HG03378 (cell line): ENCODE results near the gene PRRC2B.

Experiments
- ATAC-seq: cut with Tn5 transposase; IDR thresholded peaks from one replicate; pipeline ENCODE4 v1.9.1; 2021; ENCODE audit warnings: mild to moderate bottlenecking, moderate library complexity; ENCODE audit not compliant: unreplicated experiment

The PRRC2B gene

DNA sequence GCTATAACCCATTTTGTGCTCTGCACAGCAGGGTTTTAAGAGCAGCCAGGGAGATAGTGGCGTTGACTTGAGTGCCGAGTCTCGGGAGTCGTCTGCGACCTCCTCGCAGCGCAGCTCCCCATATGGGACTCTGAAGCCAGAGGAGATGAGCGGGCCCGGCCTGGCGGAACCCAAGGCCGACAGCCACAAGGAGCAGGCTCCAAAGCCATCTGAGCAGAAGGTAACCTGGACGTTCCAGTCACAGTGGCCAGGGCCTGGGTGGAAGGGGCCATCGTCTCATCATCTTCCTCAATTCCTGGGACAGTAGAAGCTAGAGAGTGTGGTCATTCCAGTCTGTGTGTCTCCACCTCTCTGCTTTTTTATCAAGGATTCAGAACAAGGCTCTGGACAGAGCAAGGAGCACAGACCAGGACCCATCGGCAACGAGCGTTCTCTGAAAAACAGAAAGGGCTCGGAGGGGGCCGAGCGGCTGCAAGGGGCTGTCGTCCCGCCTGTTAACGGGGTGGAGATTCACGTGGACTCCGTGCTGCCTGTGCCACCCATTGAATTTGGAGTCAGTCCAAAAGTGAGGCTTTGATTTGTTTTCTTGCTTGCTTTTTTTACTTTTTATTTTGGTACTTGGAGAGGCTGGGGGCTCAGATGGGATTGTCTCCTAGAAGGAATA, 88.6 kb downstream of the PRRC2B start:
- no peak for ATAC-seq

DNA sequence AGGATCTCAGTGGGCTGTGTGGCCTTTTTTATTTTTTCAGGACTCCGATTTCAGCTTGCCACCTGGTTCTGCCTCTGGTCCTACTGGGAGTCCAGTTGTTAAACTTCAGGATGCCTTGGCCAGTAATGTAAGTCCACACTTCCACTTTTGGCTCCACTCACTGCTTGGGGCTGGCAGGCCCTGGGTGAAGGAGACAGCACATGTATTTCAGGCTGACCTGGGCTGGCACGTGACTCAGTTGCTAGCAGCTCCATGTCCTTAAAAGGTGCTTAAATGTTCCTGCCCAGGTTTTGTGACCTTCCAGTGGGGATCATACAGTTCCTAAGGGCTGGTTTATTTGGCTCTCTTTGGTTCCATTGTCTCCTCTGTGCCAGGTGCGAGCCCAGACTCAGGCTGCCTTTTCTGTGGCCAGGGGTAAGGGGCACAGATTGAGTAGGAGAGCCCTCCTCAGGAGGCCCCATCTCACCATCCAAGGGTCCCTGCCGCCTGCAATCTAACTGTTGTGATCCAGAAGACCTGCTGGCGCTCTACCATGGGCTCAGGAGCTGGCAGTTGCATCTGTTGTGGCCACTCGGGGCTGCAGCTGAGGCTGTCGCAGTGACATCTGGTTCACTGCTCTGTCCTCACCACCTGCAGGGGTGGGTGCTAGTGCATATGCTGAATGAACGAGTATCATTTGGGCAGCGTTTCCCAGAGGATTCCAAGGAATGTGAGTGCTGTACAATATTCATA, 89.6 kb downstream of the PRRC2B start:
- no peak for ATAC-seq

DNA sequence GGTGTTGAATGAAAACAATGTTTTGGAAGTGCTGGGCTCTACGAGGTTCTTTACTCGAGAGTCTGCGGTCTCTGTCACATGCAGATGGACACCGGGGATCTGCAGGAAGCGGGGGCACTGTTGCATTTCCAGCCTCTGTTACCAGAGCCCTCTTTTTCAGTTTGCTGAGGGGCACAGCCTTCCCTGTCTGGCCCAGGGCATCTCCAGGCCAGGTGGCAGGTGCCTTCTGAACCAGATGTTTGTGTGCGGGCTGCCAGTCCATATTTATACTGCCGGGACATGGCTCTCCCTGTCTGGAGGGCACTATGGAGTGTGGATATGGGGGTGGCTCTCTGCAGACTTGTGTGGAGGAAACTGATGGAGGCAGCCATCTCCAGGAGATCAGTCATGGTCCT, 90.2 kb downstream of the PRRC2B start:
- ATAC-seq = no peak

DNA sequence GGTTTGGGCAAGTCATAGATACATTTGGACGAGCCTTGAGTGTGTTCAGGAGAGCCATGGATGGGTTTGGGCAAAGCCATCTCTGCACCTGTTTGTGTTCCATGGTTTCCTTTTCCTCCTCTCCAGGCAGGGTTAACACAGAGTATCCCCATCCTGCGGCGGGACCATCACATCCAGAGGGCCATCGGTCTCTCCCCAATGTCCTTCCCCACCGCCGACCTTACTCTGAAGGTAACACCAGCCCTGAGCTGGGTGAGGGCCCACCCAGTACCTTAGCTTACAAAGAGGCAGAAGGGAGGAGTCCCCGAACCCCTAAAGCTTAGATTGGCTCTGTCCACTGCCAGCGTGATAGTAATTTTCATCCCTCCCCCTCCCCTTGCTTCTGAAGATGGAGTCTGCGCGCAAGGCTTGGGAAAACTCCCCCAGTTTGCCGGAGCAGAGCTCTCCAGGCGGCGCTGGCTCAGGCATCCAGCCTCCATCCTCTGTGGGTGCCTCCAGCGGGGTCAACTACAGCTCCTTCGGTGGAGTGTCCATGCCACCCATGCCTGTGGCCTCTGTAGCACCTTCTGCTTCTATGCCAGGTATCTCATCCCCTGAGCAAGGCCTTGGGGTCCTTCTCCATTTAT, 90.8 kb downstream of the PRRC2B start:
- ATAC-seq = no peak

GRCh38 chr9:131485206-131485605, 91.3 kb downstream of the PRRC2B start:
- ATAC-seq = no peak

- ATAC-seq = no peak
Observed at GRCh38 chr9:131485728-131486422, 92.0 kb downstream of the PRRC2B start.

GRCh38 chr9:131487001-131487400, 93.1 kb downstream of the PRRC2B start:
- no peak for ATAC-seq

- ATAC-seq = no peak
Observed at GRCh38 chr9:131487621-131488031, 93.7 kb downstream of the PRRC2B start.

- no peak for ATAC-seq
Observed at GRCh38 chr9:131490514-131490913, 96.6 kb downstream of the PRRC2B start.

DNA sequence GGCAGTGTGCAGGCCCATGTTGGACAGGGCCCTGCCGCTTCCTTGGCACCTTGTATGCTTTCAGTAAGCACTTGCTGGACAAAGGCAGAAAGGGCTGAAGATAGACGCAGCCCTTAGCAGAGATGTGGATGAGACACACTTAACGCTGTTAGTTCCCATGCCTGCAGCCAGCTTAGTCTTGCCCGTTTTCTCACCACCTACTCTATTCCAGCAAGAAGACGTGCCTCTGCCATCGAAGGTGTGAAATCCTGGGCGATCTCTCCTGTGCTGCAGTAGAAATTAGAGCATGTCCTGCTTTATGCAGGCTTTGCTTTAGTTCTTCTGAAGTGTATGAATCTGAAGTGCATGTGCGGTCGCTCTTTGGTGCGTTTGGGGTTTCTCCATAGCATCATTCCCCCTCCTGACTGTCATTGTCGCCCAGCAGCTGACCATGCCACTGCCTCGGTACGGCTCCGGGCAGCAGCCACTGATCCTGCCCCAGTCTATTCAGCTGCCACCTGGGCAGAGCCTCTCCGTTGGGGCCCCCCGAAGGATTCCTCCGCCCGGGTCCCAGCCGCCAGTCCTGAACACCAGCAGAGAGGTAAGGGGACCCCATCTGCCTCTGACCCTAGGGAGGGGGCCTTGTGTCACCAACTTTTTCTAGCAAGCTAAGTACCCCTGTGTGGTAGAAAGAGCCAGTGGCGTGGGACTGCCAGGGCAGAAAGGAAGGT, 97.3 kb downstream of the PRRC2B start:
- ATAC-seq = no peak

- ATAC-seq = no peak
Observed at GRCh38 chr9:131492070-131492469, 98.2 kb downstream of the PRRC2B start.

GRCh38 chr9:131494296-131494870, 100.5 kb downstream of the PRRC2B start:
- ATAC-seq = no peak

GRCh38 chr9:131495785-131496184, 101.9 kb downstream of the PRRC2B start:
- no peak for ATAC-seq

DNA sequence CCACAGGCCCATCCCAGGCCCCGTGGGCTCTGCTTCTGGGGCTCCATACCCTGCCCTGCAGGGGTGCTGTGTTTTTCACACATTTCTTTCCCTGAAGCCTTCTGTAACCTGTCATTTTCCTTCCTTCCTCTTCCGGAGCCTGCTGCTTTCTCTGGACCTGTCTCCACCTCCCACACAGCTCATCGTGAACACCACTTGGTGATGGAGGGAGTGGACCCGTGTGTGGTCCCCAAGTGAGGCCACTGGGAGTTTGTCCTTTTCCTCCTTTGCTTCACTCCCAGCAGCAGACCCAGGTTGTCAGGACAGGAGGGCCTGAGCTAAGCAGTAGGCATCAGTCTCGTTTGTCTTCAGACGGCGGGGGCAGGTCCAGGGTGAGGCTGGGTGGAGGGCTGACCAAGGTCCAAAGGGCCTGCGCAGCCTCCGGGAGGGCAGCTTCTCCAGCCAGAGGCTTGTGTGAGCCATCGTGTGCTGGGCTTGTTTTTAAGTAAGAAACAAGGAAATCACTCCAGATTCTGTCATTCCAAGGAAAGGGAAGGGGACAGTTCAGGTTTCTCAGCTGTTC, 103.0 kb downstream of the PRRC2B start:
- ATAC-seq = no peak

DNA sequence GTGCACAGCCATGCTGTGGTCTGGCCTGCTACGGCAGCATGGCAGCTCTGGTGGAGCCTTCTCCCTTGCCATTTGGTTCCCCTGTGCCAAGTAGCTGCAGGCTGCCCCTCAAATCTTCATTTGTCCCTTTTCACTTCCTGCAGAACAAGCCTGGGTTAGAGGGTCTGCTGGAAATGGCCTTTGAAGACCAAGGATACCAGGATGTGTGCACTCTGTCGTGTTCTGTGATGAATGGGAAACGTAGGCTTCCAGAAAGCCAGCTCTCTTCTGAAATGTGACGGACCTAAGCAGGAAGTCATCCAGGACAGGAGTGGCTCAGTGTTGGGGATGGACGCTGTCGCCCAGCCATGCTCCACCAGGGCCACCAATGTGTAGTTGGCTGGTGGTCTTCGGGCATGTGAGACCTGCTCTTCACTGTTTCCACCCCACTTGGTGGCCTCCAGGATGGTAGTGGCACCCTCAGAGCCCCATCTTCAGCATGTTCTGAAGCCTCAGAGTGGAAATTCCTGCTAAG, 105.4 kb downstream of the PRRC2B start:
- ATAC-seq = no peak

- no peak for ATAC-seq
Observed at GRCh38 chr9:131500377-131500776, 106.5 kb downstream of the PRRC2B start.

GRCh38 chr9:131500939-131501541, 107.2 kb downstream of the PRRC2B start:
- ATAC-seq = no peak

GRCh38 chr9:131502781-131503625, 109.1 kb downstream of the PRRC2B start, which contains the start of gene POMT1:
POMT1 (plus strand) TSS chr9:131502918; CDS start chr9:131504219, 1,301 bp downstream.
- ATAC-seq = peak; percentile 60
